Fibroblast of the conjunctiva (primary cell): Measurements from ENCODE around the gene UMAD1.

Experiments
- DNase-seq: peaks from one replicate; pipeline ENCODE4 v3.0.0-alpha.2; 2010; ENCODE audit warnings: low read depth

The UMAD1 gene

GRCh38 chr7:7883394-7883793 lies 242.8 kb downstream of the UMAD1 start:
- DNase-seq: no peak

GRCh38 chr7:7884855-7885254 lies 244.3 kb downstream of the UMAD1 start:
- no peak for DNase-seq

- no peak for DNase-seq
These were observed 249.4 kb downstream of the UMAD1 start for GRCh38 chr7:7889791-7890568.

- no peak for DNase-seq
These were observed 254.6 kb downstream of the UMAD1 start for GRCh38 chr7:7895004-7895650.

GRCh38 chr7:7895754-7896153 lies 255.2 kb downstream of the UMAD1 start:
- DNase-seq: no peak

GRCh38 chr7:7897509-7897908 lies 257.0 kb downstream of the UMAD1 start:
- DNase-seq: no peak

- peak; percentile 5 for DNase-seq
These were observed 257.5 kb downstream of the UMAD1 start for GRCh38 chr7:7897949-7898515.

- no peak for DNase-seq
These were observed 262.3 kb downstream of the UMAD1 start for GRCh38 chr7:7902845-7903244.

- DNase-seq: no peak
These were observed 266.8 kb downstream of the UMAD1 start for GRCh38 chr7:7907306-7907705.

GRCh38 chr7:7908622-7909145 lies 268.1 kb downstream of the UMAD1 start:
- DNase-seq: no peak

GRCh38 chr7:7909376-7909775 lies 268.8 kb downstream of the UMAD1 start:
- DNase-seq: no peak

- peak; percentile 59 for DNase-seq
These were observed 271.0 kb downstream of the UMAD1 start for GRCh38 chr7:7911369-7912123.

- no peak for DNase-seq
These were observed 272.4 kb downstream of the UMAD1 start for GRCh38 chr7:7912937-7913336.

GRCh38 chr7:7913504-7913903 lies 273.0 kb downstream of the UMAD1 start:
- DNase-seq: no peak

GRCh38 chr7:7914547-7914946 lies 274.0 kb downstream of the UMAD1 start:
- no peak for DNase-seq

- DNase-seq: no peak
These were observed 275.5 kb downstream of the UMAD1 start for GRCh38 chr7:7916064-7916463.

- no peak for DNase-seq
These were observed 277.0 kb downstream of the UMAD1 start for GRCh38 chr7:7917593-7917992.

- no peak for DNase-seq
These were observed 278.3 kb downstream of the UMAD1 start for GRCh38 chr7:7918736-7919448.

- no peak for DNase-seq
These were observed 278.9 kb downstream of the UMAD1 start for GRCh38 chr7:7919449-7919945.

- DNase-seq: no peak
These were observed 279.5 kb downstream of the UMAD1 start for GRCh38 chr7:7920056-7920455.

GRCh38 chr7:7920481-7920880 lies 279.9 kb downstream of the UMAD1 start:
- DNase-seq: no peak

GRCh38 chr7:7921830-7922229 lies 281.3 kb downstream of the UMAD1 start:
- no peak for DNase-seq
